ENCODE measurements around the gene RAB3A. TPM values are rescaled to one million over a fixed set of nuclear protein-coding genes. Genes with fewer than 3 reads are reported as not detected.
A peak's percentile ranks its signal among the peaks of the same experiment; 100 is the strongest.

The RAB3A gene
- total RNA-seq, 1 experiment from 2014 or later, result 4.0 TPM

- CTCF ChIA-PET, result no interaction called here
- no peaks in the 10 kb centered on the region for H4K20me1 ChIP-seq (ENCODE audit: insufficient read depth)
- H3K4me2 ChIP-seq, result no peak overlapping the region
- H3K9me3 ChIP-seq (ENCODE audit: insufficient read depth, low read depth), result no peaks in the 10 kb centered on the region
- H3K27ac ChIP-seq, result no peak overlapping the region
- no peaks in the 10 kb centered on the region for H3K9me2 ChIP-seq (ENCODE audit: insufficient read depth)
- no peak overlapping the region; the same call in 1 of the 2 replicates for H2AFZ ChIP-seq
- no peak for DNase-seq
- H3K36me3 ChIP-seq (ENCODE audit: low read depth), result no peaks in the 10 kb centered on the region
- POLR2A ChIA-PET (ENCODE audit: unreplicated experiment), result no interaction called here
- no peaks in the 10 kb centered on the region for H3K27me3 ChIP-seq (ENCODE audit: insufficient read depth, low read depth)
- no peaks in the 10 kb centered on the region for H3K4me1 ChIP-seq (replicated peaks; ENCODE audit: insufficient read depth)
- H3F3A ChIP-seq (ENCODE audit: insufficient read depth, low read depth), result peaks cover 38% of the 10 kb centered on the region
- H3K4me3 ChIP-seq, result no peak overlapping the region
- H3K79me2 ChIP-seq (ENCODE audit: low read depth), result no peaks in the 10 kb centered on the region
- no TSS peak for BruUV-seq (replicated peaks)
- TF ChIP-seq EZH2 (IDR thresholded peaks at IDR 0.05; ENCODE audit: low read depth) (no peak), CTCF (conservative IDR thresholded peaks at IDR 0.05) (no peak)
- intact Hi-C loops (cut with micrococcal nuclease; ENCODE audit: unreplicated experiment), result no loop called here
Observed at GRCh38 chr19:18185538-18185937, 18.3 kb downstream of the RAB3A start.

- no peak overlapping the region for H2AFZ ChIP-seq
- H3K27me3 ChIP-seq (ENCODE audit: insufficient read depth, low read depth), result no peaks in the 10 kb centered on the region
- H3K4me2 ChIP-seq, result no peak overlapping the region
- intact Hi-C loops (cut with micrococcal nuclease; ENCODE audit: unreplicated experiment), result no loop called here
- POLR2A ChIA-PET (ENCODE audit: unreplicated experiment), result no interaction called here
- BruUV-seq (replicated peaks), result no TSS peak
- no peaks in the 10 kb centered on the region for H3K79me2 ChIP-seq (ENCODE audit: low read depth)
- CTCF ChIA-PET, result interaction anchor here (0.5 to 0.6 kb wide), 2 partner anchors 20 to 36 kb away, joined by 3 to 5 read pairs; partner anchors contain the start of gene RAB3A
- H4K20me1 ChIP-seq (ENCODE audit: insufficient read depth), result no peaks in the 10 kb centered on the region
- no peak for TF ChIP-seq EZH2 (IDR thresholded peaks at IDR 0.05; ENCODE audit: low read depth)
- TF ChIP-seq CTCF (conservative IDR thresholded peaks at IDR 0.05), result no peak
- peaks cover 31% of the 10 kb centered on the region for H3F3A ChIP-seq (ENCODE audit: insufficient read depth, low read depth)
- H3K9me3 ChIP-seq (ENCODE audit: insufficient read depth, low read depth), result no peaks in the 10 kb centered on the region
- no peaks in the 10 kb centered on the region for H3K36me3 ChIP-seq (ENCODE audit: low read depth)
- H3K4me1 ChIP-seq (replicated peaks; ENCODE audit: insufficient read depth), result no peaks in the 10 kb centered on the region
- no peak overlapping the region for H3K27ac ChIP-seq
- H3K4me3 ChIP-seq, result no peak overlapping the region
- no peaks in the 10 kb centered on the region for H3K9me2 ChIP-seq (ENCODE audit: insufficient read depth)
- DNase-seq, result peak in 1 of 2 experiments; percentile 50
Observed at GRCh38 chr19:18183529-18183928, 20.3 kb downstream of the RAB3A start.

- H3K79me2 ChIP-seq (ENCODE audit: low read depth), result no peaks in the 10 kb centered on the region
- H3K4me2 ChIP-seq, result no peak overlapping the region
- H3K9me3 ChIP-seq (ENCODE audit: insufficient read depth, low read depth), result no peaks in the 10 kb centered on the region
- TF ChIP-seq EZH2 (IDR thresholded peaks at IDR 0.05; ENCODE audit: low read depth), result no peak
- no peak for TF ChIP-seq CTCF (conservative IDR thresholded peaks at IDR 0.05)
- H2AFZ ChIP-seq, result no peak overlapping the region
- ChIA-PET CTCF (no interaction called here), POLR2A (ENCODE audit: unreplicated experiment) (no interaction called here)
- H3K27ac ChIP-seq, result no peak overlapping the region
- no peaks in the 10 kb centered on the region for H3K27me3 ChIP-seq (ENCODE audit: insufficient read depth, low read depth)
- no peaks in the 10 kb centered on the region for H3K9me2 ChIP-seq (ENCODE audit: insufficient read depth)
- no peaks in the 10 kb centered on the region for H4K20me1 ChIP-seq (ENCODE audit: insufficient read depth)
- DNase-seq, result no peak
- BruUV-seq (replicated peaks), result no TSS peak
- H3K4me1 ChIP-seq (replicated peaks; ENCODE audit: insufficient read depth), result peaks cover 5% of the 10 kb centered on the region
- intact Hi-C loops (cut with micrococcal nuclease; ENCODE audit: unreplicated experiment), result no loop called here
- H3K4me3 ChIP-seq, result no peak overlapping the region
- no peaks in the 10 kb centered on the region for H3K36me3 ChIP-seq (ENCODE audit: low read depth)
- peaks cover 27% of the 10 kb centered on the region for H3F3A ChIP-seq (ENCODE audit: insufficient read depth, low read depth)
Observed at GRCh38 chr19:18179957-18180356, 23.9 kb downstream of the RAB3A start.
